ENCODE results near the gene SMIM14.

The SMIM14 gene

DNA sequence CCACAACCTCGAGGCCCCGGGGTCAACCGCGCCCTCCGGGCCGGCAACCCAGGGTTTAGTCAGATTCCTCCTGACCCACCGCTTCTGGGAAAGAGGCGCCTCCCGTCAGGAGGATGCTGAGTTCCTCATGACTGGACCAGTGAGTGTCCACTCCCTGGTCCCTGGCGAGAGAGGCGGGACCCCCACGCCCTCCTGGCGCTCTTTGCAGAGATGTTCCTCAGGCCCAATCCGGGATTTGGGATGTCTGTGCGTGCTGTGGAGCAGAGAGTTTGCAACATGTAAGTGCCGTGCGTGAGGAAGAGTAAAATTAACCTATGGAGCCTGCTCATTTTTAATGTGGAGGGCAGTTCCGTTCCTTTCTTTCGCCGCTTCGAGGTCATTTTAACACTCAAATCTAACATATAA, 110.6 kb downstream of the SMIM14 start:
- TF ChIP-seq, protein P1, sequence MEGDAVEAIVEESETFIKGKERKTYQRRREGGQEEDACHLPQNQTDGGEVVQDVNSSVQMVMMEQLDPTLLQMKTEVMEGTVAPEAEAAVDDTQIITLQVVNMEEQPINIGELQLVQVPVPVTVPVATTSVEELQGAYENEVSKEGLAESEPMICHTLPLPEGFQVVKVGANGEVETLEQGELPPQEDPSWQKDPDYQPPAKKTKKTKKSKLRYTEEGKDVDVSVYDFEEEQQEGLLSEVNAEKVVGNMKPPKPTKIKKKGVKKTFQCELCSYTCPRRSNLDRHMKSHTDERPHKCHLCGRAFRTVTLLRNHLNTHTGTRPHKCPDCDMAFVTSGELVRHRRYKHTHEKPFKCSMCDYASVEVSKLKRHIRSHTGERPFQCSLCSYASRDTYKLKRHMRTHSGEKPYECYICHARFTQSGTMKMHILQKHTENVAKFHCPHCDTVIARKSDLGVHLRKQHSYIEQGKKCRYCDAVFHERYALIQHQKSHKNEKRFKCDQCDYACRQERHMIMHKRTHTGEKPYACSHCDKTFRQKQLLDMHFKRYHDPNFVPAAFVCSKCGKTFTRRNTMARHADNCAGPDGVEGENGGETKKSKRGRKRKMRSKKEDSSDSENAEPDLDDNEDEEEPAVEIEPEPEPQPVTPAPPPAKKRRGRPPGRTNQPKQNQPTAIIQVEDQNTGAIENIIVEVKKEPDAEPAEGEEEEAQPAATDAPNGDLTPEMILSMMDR (IDR thresholded peaks at IDR 0.05; ENCODE audit: extremely low read depth, missing control alignments) = no peak
- no peak for DNase-seq (ENCODE audit: low spot score)

DNA sequence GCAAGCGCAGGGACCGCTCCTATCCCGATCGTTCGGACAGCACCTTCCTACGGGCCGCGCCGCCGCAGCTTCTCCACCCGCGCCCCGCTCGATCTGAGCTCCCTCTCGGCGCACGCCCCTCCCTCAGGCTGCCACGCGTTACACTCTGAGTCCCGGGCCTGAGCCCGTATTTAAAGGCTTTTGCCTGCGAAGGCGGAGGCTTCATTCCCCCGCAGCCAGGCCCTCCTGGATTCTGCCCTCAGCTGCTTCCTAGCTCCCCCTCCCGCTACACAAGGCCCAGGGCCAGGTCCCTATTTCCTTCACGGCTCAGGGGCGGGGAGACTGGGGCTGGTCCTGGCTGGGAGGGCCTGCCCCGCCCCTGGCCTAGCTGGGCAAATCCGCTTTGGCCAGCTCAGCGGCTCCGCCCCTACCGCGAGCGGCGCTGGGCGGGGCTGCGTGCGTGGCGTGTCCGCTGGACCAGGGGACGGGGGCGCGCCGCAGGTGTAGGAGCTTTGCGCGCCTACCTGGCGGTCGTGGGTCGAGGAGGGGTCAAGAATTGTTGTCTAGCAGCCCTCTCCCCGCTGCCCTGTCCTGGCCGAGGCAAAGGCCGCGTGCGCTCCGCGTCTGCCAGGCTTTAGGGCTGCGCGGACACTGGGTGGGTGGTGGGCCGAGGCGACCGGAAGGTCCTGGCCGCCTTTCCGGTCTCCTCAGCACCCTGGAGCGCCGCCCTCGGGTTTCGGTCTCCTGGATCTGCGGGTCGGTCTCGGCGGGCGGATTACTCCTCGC, 111.2 kb downstream of the SMIM14 start, which contains the start of gene UGDH:
TSS of gene UGDH (minus strand) at position 144 of the 765 bp plus-strand sequence. CDS start 5,927 bp downstream, outside the sequence.
- peak; percentile 99 for DNase-seq (ENCODE audit: low spot score)
- TF ChIP-seq, protein P1 (IDR thresholded peaks at IDR 0.05; ENCODE audit: extremely low read depth, missing control alignments) = peak; percentile 14

DNA sequence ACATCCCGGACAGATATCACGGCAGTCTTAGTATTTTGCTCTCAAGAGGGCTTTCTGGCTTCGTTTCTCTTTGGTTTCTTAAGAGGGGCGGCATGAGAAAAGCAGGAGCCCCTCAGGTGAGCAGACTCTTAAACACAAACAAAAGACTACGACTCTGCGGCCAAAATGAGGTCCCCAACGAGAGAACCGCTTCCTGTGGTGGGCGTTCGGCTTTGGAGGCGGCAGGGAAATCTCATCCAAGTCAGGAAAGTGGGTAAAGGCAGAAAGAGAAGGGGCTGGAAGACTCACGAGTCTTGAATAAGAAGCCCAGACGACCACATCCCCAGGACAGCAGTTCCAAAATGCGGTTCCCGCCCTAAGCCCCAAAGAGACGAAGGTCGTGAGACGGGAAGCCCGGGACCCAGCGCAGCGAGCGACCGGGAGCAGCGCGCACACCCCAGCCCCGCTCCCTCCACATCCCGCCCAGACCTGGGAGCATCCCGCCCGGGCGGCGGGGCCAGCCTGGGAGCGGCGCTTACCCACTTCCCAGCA, 111.8 kb downstream of the SMIM14 start:
- no peak for DNase-seq (ENCODE audit: low spot score)
- TF ChIP-seq, protein P1 (IDR thresholded peaks at IDR 0.05; ENCODE audit: extremely low read depth, missing control alignments) = no peak

DNA sequence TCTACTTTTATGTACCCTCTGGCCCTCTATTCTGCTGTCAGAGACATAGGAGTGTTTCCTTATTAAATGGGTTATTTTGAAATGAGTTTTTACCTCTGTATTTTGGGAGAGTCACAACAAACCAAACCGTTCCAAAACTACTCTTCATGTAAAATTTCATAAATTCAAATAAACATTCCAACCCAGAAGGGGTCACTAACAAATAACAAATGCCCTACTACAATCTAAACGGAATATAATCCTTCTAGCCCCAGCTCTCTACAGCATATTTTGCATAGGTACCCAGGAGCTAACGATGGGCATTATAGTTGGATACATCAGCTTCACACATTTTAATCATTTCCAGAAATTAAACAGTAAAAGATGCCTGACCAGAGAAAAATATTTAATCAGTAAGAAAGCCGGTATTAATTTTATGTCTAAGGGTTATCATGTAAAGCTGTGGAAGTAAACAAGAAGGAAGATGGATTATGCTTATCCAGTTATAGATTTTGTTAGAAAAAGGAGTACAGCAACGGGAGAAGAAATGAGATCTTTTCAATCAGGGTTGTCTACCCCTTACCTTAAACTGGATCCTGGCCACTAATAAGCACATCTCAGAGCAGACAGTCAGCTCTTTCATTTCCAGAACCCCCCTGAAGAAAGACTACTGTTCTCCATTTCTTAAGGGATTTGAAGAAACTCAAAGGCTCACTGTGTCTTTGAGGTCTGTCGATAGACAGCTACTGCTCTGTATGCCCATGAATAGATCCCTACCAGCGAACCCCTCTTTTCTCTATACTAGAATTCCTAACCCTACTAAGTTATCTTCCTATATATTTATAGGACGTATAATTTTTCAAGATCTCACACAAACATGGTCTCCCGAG, 112.6 kb downstream of the SMIM14 start:
- DNase-seq (ENCODE audit: low spot score) = peak; percentile 20
- TF ChIP-seq, protein P1 (IDR thresholded peaks at IDR 0.05; ENCODE audit: extremely low read depth, missing control alignments) = no peak

DNA sequence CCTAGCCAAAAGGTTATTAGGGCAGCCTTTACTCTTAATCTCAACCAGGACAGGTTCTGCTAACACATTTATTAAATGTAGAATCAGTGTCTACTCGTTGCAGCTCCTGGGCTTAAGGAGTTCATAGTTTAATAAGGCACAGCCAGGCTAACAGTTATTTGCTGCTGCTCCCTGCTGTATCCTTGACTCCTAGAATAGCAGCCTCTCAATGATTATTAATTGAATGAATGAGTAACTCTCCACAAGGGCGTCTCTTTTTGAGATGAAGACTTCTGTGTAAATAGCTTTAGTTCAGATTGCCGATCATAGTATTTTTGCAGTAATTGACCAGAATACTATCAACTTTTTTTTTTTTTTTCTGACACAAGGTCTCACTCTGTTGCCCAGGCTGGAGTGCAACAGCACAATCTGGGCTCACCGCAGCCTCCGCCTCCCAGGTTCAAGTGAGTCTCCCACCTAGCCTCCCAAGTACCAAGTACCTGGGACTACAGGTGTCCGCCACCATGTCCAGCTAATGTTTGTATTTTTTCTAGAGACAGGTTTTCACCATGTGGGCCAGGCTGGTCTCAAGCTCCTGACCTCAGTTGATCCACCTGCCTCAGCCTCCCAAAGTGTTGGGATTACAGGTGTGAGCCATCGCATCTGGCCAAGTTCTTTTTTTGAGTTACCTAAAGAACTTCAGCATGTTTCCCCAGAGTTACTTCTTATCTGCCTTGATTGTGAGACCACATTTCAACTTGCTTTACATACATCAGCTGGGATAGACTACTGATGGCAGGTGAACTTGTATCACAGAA, 114.3 kb downstream of the SMIM14 start:
- TF ChIP-seq, protein P1 (IDR thresholded peaks at IDR 0.05; ENCODE audit: extremely low read depth, missing control alignments) = no peak
- no peak for DNase-seq (ENCODE audit: low spot score)

DNA sequence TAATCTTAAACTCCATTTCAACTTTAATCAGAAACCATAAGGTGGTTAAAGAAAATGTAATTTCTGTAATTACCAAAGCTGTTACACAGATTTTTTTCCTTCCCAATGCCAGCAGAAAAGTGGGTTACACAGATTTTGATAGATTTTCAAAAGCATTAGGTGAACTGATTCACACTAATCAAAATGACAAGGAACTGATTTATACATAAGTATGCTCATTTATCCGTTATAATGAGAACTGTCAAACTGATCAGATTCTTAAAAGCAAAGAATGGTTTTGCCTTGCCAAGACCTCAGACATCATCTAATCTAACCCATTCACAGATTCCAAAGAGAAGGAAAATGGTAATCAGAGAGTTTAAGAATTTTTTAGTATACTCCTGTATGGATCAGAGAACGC, 116.6 kb downstream of the SMIM14 start:
- no peak for DNase-seq (ENCODE audit: low spot score)
- TF ChIP-seq, protein P1 (IDR thresholded peaks at IDR 0.05; ENCODE audit: extremely low read depth, missing control alignments) = no peak

Data from GM20000 (cell line).